ENCODE data around the gene SPAG7.
A peak's percentile ranks its signal among the peaks of the same experiment; 100 is the strongest.

The SPAG7 gene

GRCh38 chr17:4967539-4968485 is at the start of gene SPAG7:
TSS of gene SPAG7 (minus strand) at chr17:4967817. CDS start at chr17:4967804, 13 bp downstream.
- DNase-seq, result peak; percentile 92

- DNase-seq, result no peak
These were observed 46.7 kb upstream of the SPAG7 start for GRCh38 chr17:5014357-5014756.

- DNase-seq, result no peak
These were observed 44.3 kb upstream of the SPAG7 start for GRCh38 chr17:5011928-5012327.

GRCh38 chr17:5003214-5003867 is 35.7 kb upstream of the SPAG7 start:
- no peak for DNase-seq

- DNase-seq, result no peak
These were observed 34.6 kb upstream of the SPAG7 start for GRCh38 chr17:5002121-5002788.

GRCh38 chr17:5000237-5000639 is 32.6 kb upstream of the SPAG7 start:
- DNase-seq, result no peak

GRCh38 chr17:4999430-5000093 is 31.9 kb upstream of the SPAG7 start:
- no peak for DNase-seq

GRCh38 chr17:4998732-4999429 is 31.3 kb upstream of the SPAG7 start:
- DNase-seq, result no peak

GRCh38 chr17:4998027-4998731 is 30.6 kb upstream of the SPAG7 start:
- no peak for DNase-seq

GRCh38 chr17:4997302-4998026 is 29.8 kb upstream of the SPAG7 start, which contains the start of the genes INCA1 and KIF1C:
TSS of gene INCA1 (minus strand) at chr17:4997522. CDS start at chr17:4994437, 3,085 bp downstream.
TSS of gene KIF1C (plus strand) at chr17:4997950. CDS start at chr17:5000247, 2,297 bp downstream.
- peak; percentile 89 for DNase-seq

GRCh38 chr17:4994081-4994595 is 26.5 kb upstream of the SPAG7 start:
- no peak for DNase-seq

GRCh38 chr17:4987767-4988567 is 20.4 kb upstream of the SPAG7 start:
- DNase-seq, result no peak

- DNase-seq, result peak; percentile 88
These were observed 19.5 kb upstream of the SPAG7 start, which contains the start of gene CAMTA2 for GRCh38 chr17:4986951-4987766. TSS of gene CAMTA2 (minus strand) at chr17:4987675. CDS start at chr17:4986222, 1,453 bp downstream.

- DNase-seq, result no peak
These were observed 18.8 kb upstream of the SPAG7 start for GRCh38 chr17:4986403-4986802.

GRCh38 chr17:4982305-4982704 is 14.7 kb upstream of the SPAG7 start:
- DNase-seq, result no peak

GRCh38 chr17:4980644-4981216 is 13.1 kb upstream of the SPAG7 start:
- peak; percentile 12 for DNase-seq

GRCh38 chr17:4978726-4979125 is 11.1 kb upstream of the SPAG7 start:
- DNase-seq, result no peak

- no peak for DNase-seq
These were observed 6.6 kb upstream of the SPAG7 start for GRCh38 chr17:4974115-4974670.
